SK-N-MC (cell line): ENCODE data around the gene LGI4.

Experiments used
- FOXP2 ChIP-seq: optimal IDR thresholded peaks from 2 replicates; pipeline ENCODE3; 2011; ENCODE audit warnings: mild to moderate bottlenecking, moderate library complexity; ENCODE audit not compliant: insufficient read depth; ENCODE audit errors: extremely low read length, control extremely low read depth
- POLR2AphosphoS5 ChIP-seq: IDR thresholded peaks from 2 replicates; pipeline ENCODE4 v1.6.1; 2012; ENCODE audit warnings: mild to moderate bottlenecking, low read depth, low read length, borderline replicate concordance

- no peak for TF ChIP-seq POLR2AphosphoS5
- no peak for TF ChIP-seq FOXP2
Observed at GRCh38 chr19:35179830-35180229, 45.0 kb upstream of the LGI4 start.
